ENCODE data around the gene FAF1.

The FAF1 gene

GRCh38 chr1:50996083-50996482 is 36.0 kb upstream of the FAF1 start:
- Mint-ChIP-seq H3K4me3 (no peak overlapping the region), H3K27ac (no peak overlapping the region), H3K9me3 (no peaks in the 10 kb centered on the region), H3K4me1 (no peaks in the 10 kb centered on the region), H3K36me3 (ENCODE audit: low read depth) (no peaks in the 10 kb centered on the region), H3K27me3 (ENCODE audit: low read depth, poor library complexity) (peaks cover 27% of the 10 kb centered on the region)
- DNase-seq, result no peak
- TF ChIP-seq, protein P1, sequence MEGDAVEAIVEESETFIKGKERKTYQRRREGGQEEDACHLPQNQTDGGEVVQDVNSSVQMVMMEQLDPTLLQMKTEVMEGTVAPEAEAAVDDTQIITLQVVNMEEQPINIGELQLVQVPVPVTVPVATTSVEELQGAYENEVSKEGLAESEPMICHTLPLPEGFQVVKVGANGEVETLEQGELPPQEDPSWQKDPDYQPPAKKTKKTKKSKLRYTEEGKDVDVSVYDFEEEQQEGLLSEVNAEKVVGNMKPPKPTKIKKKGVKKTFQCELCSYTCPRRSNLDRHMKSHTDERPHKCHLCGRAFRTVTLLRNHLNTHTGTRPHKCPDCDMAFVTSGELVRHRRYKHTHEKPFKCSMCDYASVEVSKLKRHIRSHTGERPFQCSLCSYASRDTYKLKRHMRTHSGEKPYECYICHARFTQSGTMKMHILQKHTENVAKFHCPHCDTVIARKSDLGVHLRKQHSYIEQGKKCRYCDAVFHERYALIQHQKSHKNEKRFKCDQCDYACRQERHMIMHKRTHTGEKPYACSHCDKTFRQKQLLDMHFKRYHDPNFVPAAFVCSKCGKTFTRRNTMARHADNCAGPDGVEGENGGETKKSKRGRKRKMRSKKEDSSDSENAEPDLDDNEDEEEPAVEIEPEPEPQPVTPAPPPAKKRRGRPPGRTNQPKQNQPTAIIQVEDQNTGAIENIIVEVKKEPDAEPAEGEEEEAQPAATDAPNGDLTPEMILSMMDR (IDR thresholded peaks at IDR 0.05), result no peak

DNA sequence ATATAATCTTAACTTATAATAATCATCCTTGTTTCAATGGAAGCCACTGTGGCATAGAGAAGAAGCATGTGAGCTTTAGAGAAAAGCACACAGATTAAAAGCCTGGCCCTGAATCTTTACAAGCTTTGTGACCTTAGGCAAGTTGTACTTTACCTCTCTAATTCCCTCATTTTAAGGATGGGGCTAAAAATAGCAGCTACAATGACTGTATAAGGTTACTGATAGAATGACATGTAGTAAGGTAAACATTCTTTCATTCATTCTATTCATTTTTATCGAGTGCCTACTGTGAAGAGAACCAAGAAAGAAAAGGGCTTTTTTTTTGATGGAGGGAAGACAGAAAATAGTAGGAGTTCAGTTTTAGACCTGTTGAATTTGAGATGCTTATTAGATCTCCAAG is 35.6 kb upstream of the FAF1 start:
- H3K27me3 Mint-ChIP-seq (ENCODE audit: low read depth, poor library complexity), result peaks cover 27% of the 10 kb centered on the region
- DNase-seq, result no peak
- no peak overlapping the region for H3K27ac Mint-ChIP-seq
- H3K9me3 Mint-ChIP-seq, result no peaks in the 10 kb centered on the region
- TF ChIP-seq, protein P1 (IDR thresholded peaks at IDR 0.05), result no peak
- no peaks in the 10 kb centered on the region for H3K4me1 Mint-ChIP-seq
- no peaks in the 10 kb centered on the region for H3K36me3 Mint-ChIP-seq (ENCODE audit: low read depth)
- H3K4me3 Mint-ChIP-seq, result no peak overlapping the region

GRCh38 chr1:50994997-50995396 is 34.9 kb upstream of the FAF1 start:
- Mint-ChIP-seq H3K9me3 (no peaks in the 10 kb centered on the region), H3K27me3 (ENCODE audit: low read depth, poor library complexity) (peaks cover 27% of the 10 kb centered on the region), H3K27ac (no peak overlapping the region), H3K36me3 (ENCODE audit: low read depth) (no peaks in the 10 kb centered on the region), H3K4me3 (no peak overlapping the region), H3K4me1 (no peaks in the 10 kb centered on the region)
- DNase-seq, result no peak
- TF ChIP-seq, protein P1 (IDR thresholded peaks at IDR 0.05), result no peak

DNA sequence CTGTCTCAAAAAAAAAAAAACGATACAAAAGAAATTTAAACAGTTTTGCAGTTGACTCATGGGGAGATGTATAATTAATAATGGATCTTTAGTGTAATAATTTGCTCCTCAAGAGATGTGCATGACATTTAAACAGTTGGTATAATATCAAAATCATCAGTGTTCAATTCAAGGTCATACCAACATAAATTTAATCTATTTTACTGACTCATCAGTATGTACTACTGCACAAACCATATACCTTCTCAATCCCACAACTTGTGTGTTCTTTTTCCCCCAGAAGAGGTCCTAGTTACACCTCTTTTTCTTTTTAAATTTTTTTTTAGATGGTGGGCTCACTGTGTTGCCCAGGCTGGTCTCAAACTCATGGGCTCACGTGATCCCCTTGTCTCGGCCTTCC is 33.6 kb upstream of the FAF1 start:
- H3K27ac Mint-ChIP-seq, result no peak overlapping the region
- TF ChIP-seq, protein P1 (IDR thresholded peaks at IDR 0.05), result no peak
- no peaks in the 10 kb centered on the region for H3K36me3 Mint-ChIP-seq (ENCODE audit: low read depth)
- no peaks in the 10 kb centered on the region for H3K9me3 Mint-ChIP-seq
- H3K4me3 Mint-ChIP-seq, result no peak overlapping the region
- H3K4me1 Mint-ChIP-seq, result no peaks in the 10 kb centered on the region
- DNase-seq, result no peak
- peaks cover 22% of the 10 kb centered on the region for H3K27me3 Mint-ChIP-seq (ENCODE audit: low read depth, poor library complexity)

- TF ChIP-seq, protein P1 (IDR thresholded peaks at IDR 0.05), result no peak
- Mint-ChIP-seq H3K36me3 (ENCODE audit: low read depth) (no peaks in the 10 kb centered on the region), H3K27me3 (ENCODE audit: low read depth, poor library complexity) (peaks cover 21% of the 10 kb centered on the region), H3K27ac (no peak overlapping the region), H3K9me3 (no peaks in the 10 kb centered on the region), H3K4me1 (no peaks in the 10 kb centered on the region), H3K4me3 (no peak overlapping the region)
- no peak for DNase-seq
Measured at GRCh38 chr1:50992532-50993318, 32.7 kb upstream of the FAF1 start.

DNA sequence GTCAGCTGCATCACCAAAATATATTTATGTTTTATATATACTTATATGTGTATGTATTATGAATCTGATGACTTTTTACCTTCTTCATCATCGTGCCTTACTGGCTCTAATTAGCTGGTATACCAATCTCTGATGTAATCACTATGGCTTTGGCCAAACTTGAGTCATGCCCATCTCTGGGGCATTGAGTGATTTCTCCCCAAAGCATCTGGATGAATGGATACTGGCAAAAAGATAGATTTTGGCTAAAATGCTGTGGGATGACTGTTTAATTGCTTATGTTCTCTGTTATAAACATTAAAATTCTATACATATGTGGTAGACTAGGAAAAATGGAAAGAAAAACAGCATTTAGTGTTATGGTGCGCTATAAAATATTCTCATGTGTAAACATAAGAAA is 29.6 kb upstream of the FAF1 start:
- Mint-ChIP-seq H3K4me3 (no peak overlapping the region), H3K27ac (no peak overlapping the region), H3K4me1 (no peaks in the 10 kb centered on the region), H3K36me3 (ENCODE audit: low read depth) (no peaks in the 10 kb centered on the region), H3K27me3 (ENCODE audit: low read depth, poor library complexity) (peaks cover 34% of the 10 kb centered on the region), H3K9me3 (no peaks in the 10 kb centered on the region)
- DNase-seq, result no peak
- TF ChIP-seq, protein P1 (IDR thresholded peaks at IDR 0.05), result no peak
